ENCODE results near the gene CD200R1.

Gene CD200R1, protein sequence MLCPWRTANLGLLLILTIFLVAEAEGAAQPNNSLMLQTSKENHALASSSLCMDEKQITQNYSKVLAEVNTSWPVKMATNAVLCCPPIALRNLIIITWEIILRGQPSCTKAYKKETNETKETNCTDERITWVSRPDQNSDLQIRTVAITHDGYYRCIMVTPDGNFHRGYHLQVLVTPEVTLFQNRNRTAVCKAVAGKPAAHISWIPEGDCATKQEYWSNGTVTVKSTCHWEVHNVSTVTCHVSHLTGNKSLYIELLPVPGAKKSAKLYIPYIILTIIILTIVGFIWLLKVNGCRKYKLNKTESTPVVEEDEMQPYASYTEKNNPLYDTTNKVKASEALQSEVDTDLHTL

DNA sequence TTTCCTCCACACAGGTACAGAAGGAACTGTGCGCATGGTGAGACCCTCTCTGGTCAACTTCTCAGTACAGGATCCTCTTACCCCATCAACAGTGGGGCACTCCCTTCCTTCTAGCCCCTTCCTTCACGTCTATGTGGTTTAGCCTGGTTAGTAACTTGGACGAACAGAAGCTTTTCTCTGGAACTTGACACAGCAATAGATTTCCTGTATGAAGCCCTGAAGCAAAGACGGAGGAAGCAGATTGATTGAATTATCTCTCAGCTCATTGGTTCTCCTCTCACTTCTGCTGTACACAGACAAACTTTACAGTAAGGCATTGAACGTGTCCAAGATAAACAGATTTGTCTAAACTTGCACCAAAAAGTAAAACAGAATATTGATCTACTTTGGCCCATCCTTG, at the start of gene CD200R1:
TSS of gene CD200R1 (minus strand) at position 210 of the 400 bp plus-strand sequence. CDS start 246 bp downstream, outside the sequence.
- DNase-seq = peak; percentile 67

DNA sequence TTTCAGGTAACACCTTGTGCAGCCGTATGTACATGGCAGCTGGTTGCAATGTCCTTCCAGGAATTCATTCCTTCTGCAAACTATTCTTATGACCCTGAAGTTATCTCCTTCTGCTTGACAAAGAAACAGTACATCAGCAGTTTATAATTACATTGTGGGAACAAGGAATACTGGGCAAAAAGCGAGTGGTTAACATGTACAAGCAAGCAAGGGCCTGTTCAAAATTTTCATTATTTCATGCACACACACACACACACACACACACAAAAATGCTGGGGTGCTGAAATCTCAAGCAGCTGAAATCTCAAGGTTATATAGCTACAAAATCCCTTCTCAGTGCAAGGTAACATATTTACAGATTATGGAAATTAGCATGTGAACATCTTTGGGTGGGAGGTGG, 46.6 kb upstream of the CD200R1 start:
- no peak for DNase-seq

DNA sequence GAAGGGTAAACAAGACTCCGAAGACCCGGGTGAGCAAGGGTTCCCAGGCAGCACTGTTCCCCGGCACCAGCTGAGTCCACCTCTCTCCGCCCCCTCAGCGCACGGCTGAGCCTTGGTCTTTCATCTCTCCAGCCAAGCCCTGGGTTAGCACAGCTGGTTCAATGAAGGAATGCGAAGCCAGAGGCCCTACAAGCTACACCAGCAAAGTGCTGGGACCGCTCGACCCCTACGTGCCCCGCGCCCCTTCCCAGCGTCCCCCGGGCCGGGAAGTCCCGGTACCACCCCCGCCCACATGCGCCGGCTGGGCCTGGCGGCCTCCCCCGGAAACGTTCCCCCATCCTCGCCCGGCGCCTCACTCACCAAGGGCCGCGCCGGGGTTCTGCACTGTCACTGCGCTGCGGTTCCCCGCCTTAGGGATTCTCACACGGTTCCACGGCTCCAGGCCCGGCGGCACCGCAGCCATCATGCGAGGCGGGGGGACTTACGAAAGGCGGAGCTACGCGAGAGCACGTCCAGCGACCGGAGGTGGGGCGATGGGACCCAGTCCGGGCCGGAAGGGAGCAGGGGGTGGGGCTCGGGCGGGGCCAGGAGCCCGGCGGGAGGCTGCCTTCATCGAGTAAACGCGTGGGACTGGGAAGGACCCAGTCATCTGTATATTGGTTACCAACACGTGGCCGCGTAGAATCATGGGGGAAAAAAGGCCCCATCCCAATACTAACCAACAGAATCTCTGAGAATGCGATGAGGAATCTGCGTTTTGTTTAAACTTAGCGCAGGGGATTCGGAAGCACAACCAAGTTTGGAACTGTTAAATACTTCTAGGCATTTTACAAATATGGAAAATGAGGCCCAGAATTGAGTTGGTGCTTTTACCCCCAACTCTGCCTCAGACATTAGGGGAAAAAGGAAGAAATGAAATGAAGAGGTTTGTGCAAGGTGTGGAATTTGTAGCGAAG, 44.6 kb upstream of the CD200R1 start:
- DNase-seq = peak; percentile 96

DNA sequence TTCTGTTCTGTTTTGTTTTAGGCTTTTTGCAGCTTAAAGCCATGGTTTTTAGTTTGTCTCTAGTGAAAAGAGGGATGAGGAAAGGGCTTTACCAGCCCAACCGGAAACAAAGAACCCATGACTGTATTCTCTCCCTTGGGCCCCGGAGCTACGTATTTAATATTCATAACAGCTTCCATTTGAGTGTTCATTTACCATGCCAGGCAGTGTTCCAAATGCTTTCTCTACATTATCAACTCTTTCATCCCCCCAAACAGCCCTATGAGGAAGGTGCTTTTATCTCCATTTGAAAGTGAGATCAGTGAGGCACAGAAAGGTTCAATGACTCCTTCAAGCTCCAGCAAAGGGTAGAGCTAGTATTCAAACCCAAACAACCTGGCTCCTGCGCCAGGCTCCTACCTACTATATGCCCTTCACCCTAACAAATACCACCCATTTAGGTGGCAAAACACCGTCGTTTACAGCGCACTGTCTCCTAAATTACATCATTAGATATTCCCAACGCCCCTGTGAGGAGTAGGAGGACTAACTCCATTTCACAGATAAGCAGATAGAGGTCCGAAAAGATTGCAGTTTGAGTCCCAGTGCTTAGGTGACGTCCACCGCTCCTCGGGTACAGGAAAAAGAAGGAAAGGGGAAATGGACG, 43.8 kb upstream of the CD200R1 start:
- DNase-seq = no peak

DNA sequence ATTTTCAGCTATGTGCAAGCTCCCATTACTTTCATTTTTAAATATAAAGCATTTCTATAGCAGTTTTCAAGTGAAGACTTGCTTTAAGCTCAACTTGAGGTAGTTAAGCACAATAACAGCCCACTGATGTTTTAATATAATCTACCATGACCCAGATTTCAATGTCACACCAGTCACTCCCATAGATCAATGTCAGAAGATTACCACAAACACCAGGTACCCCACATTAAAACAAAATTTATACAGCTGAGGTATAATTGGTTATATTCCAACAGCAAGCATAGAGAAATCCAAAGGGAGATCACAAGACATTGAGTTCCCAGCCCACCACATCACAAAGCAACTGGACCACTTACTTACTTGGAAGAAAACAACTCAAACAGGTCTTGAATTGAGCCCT, 38.7 kb upstream of the CD200R1 start:
- DNase-seq = no peak

DNA sequence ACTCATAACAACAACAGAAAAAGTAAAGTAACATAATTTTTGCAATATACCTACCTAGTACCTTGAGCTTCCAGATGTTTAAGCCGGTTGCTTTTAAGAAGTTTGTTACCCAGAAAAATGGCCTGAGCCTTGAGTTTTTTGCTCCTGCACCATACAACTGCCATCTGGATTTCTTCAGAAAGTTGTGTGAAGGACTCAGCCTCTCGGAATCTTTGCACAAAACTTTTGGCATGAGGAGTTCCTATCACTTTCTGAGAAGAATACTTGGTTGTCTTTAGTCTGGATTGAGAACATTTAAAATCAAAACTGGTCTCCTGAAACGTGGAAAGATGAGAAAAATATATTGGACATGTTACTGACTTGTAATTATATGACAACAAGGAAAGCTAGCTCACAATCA, 33.2 kb upstream of the CD200R1 start:
- no peak for DNase-seq

DNA sequence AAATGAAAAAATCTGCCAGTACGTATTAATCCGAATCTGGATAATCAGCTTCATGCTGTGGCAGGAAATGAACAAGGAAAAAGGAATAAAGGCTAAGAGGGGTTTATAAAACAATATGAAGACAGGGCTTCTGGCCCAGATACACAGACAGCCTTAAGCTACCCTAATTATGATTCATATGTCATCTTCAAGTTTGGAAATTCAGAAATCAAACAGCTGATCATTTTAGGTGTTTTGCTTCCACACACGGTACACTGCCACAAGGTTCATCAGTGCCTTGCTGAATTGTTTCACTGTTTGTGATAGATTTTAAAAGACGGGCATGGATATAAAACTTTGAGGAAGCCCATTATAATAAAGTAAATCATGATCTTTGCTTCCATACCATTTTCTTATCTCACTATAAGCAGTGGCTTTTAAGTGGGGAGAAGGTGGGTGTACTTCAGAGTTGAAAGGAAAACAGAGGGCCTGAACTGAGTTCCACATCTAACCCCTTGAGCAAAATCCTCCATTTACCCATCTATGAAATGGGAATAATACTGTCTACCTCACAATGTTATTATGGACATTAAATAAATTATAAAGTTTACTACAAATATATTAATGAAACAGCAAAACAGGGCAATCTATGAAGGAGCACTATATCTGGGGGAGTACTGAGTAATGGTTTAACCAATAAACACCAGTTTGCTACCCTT, 31.6 kb upstream of the CD200R1 start:
- no peak for DNase-seq

DNA sequence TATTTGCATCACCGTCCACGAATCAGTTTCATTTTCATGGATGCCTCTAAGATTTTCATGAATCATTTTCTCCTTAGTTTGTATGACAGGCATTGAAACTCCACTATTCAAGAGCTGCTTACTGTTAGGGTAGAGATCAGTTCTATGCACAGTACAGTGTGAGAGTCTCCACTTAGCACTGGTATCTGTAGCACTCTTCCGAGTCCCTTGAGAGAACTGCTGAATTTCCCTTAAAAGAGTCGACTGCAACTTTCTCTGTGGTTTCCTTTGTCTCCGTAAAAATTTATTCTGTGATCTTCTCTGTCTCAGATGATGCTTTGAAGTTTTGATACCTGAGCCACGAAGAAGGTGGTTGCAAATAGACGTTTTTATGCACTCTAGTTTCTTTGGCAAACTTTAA, 30.7 kb upstream of the CD200R1 start:
- DNase-seq = no peak

DNA sequence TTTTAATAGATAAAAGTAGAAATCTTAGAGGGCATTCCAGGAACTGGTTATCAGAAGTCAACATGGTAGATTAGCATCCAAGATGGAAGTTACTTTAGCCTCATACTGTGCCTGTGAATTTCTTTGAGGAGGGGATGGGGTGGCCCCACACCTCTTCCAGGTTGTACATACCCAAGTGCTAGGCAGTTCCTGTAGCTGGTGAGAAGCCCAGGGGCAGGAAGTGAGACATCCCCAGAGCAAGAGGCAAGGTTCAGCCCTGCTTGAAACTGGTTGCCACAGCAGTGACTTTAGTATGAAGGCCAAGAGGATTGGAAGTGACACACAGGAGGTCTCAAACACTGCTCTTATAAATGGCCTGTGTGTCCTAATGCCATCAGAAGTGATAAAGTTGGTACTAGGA, 27.8 kb upstream of the CD200R1 start:
- DNase-seq = no peak

DNA sequence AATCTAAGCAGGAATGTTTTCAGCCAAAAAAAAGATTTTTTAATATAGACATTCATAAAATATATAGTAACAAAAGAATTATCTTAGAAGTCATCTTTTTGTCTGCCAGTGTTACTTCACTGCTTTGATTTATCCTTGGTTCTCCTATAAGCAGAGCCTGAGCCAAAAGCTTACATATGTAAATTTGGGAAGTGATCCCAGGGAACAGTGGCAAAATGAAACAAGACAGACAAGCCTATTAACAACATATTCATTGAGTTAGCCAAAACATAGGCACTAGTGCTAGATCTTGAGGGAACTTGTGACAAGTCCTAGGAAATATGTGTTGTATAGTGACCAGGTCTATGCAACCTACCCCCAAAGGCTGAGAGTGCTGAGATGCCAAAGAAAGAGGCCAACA, 27.1 kb upstream of the CD200R1 start:
- DNase-seq = no peak

DNA sequence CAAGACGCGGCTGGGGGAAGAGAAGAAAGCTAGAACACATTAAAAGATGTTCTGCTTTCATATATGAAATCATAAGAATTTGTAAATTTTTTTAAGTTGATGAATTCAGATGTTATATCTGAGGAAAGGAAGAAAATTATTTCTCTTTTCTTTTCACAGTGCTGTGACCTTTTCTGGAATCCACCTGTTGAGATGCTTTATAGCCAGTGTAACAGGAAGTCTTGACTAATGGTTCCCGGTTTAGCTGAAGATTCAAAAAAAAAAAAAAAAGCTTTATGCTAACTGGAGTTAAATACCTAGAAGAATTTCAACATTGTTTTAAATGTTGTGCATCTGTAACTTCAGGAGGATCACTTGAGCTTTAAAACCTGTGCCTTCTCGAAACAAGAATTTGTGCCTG, 25.8 kb upstream of the CD200R1 start:
- no peak for DNase-seq

DNA sequence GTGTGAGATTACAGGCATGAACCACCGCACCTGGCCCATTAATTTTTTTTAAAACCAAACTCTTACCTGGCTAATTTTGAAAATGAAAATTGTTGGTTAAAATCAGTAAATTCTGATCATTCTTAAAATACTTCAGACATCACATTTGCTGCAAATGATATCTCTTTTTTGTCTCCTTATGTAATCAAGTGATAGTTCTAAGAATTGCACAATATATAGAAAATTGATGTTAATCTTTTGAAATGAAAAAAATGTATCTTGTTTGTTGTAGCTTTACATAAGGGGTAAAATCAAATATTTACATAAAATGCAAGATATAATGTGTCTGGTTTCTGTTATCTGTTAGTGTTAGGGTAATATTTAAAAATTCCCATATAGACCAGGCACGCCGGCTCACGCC, 20.9 kb upstream of the CD200R1 start:
- no peak for DNase-seq

DNA sequence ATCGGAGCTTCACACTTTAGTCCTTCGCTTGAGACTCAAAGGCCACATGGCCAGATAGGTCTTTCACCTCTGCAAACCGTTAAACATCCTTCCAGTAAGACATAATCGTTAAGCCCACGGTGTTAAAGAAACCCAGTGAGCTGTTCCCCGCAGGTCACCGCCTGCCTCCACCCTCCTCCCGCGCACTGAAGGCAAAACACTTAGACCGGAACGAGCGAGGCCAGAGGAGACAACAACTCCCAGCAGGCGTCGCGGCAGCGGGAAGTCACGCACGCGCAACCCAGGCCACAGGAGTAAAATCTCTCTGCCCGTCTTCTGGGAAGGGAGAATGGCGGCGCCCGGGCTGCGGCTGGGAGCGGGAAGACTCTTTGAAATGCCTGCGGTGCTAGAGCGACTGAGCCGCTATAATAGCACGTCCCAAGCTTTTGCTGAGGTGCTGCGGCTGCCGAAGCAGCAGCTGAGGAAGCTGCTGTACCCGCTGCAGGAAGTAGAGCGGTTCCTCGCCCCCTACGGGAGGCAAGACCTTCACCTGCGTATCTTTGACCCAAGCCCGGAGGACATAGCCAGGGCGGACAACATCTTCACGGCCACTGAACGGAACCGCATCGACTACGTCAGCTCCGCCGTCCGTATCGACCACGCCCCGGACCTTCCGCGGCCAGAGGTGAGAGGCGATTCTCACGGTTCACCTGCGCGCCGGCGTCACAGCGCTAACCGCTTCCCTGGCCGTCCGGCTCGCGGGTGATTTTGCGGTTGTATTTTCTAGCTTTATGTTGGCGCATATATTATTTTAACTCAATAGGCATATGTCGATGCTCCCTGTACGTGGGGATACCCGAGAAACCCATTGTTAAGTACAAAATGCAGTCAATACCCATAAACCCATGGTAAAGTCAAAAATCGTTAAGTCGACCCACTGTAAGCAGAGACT, 16.0 kb upstream of the CD200R1 start, which contains the start of gene GTPBP8:
TSS of gene GTPBP8 (plus strand) at position 313 of the 931 bp plus-strand sequence. CDS start at position 329, 16 bp downstream.
- DNase-seq = peak; percentile 93

DNA sequence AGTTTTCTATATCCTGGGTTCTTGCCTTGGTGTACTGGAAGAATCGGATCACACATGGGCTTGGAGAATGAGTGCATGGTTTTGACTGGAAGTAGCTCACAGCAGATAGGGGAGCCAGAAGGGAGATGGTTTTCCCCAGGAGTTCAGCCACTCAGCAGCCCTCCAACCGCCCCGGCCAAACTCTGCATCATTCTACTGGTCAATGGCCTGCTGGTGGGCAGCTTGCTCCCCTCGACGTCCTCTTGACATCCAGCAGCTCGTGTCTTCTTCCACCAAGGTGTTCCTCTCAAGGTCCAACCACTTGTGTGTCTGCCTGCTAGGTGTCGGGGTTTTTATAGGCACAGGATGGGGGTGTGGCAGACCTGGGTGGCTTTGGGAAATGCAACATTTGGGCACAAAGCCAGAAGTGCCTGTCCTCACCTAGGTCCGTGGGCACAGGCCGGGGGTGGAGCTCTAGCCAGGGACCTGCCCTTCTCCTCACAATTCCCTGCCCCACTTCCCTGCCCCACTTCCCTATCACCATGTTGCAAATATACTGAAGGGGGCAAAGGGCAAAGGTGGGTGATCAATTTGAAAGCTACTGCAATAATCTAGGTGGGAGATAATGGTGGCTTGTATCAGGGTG, 12.9 kb upstream of the CD200R1 start:
- no peak for DNase-seq

DNA sequence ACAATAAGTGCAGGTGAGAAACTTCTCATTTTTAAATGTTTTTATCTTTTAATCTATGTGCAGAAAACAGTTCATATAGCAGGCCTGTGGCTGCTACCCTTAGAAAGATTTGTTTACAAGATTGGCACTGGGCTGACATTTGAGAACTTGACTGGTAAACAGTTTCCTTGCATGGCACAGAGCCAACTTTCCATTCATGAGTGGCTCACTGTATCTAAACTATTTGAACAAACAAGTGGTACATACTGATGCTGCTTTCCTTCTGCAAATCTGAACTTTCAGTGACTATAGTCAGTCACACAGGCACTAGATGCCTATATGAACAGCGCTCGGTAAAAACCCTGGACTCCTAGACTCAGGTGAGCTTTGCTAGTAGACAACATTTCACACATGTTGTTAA, 9.6 kb upstream of the CD200R1 start:
- DNase-seq = no peak

DNA sequence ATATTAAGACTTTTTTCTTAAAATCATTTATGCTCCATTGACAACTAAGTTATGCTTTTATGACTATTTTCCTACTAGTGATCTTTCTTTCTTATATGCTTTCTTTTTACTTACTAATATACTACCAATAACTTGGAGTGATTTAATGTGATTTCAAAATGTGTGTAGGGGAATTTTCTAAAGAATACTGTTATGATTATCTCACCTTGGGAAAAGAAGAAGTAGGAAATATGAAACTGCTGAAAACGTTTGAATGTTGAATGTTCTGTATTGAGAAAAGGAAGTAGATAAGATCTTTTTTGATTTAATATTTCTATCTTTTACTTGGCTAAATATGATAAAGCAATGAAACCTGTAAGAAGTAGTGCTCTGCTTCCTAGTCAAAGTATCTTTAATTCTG, 7.8 kb upstream of the CD200R1 start:
- no peak for DNase-seq

DNA sequence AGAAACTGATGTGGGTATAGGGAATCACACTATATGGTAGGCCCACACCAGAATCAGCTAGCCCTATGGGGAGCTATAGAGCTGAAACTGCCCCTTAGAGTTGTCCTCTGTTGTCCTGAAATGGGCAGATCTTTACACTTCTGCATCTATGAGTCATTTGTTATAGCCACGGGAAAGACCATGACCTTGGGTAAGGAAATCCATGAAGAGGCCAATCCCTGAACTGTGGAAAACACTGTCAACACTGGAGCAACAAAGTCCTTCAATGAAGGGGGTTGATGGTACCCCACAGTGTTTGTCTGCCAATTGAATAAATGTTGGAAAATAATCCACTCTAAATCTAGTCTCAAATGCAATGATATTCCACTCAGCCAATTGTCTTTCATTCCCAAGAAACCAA, 5.2 kb upstream of the CD200R1 start:
- DNase-seq = no peak

DNA sequence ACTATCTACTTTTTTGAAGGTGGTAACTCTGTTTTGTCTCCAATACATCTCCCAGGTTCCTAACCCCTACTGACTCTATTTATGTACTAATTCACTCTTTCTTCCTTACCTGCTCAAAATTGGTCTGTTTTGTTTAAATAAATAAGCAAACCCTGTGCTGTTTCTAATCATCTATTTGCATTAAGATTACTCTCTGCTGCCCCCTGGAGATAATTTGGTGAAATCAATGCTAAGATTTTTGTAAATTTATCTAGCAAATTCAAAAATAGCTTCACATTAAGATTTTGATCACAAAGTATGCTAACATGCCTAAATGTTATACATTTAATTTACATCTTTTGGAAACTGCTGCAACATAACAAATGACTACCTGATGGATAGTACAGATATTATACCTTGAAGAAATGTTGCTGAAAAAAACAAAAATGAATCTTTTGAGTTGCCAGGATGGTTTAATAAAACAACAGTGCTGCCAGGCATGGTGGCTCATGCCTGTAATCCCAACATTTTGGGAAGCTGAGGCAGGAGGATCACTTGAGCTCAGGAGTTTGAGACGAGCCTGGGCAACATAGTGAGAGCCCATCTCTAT, 4.4 kb upstream of the CD200R1 start:
- DNase-seq = no peak

DNA sequence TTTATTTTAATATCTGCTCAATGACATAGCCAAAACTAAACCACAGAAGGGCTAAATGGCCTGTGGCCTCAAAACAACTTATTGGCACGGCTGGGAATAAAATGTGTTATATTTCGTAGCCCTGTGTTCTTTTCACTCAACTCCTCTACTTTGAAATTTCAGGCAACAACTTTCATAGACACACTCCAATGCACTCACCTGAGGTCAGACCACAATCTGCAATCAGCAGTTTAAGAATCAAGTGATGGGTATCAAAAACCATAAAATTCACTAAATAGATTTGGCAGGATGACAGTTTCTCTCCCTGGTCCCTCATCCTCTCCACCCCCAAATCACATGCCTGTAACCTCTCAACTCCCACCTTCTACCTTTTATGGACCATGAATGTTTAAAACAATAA, 2.0 kb upstream of the CD200R1 start:
- no peak for DNase-seq

DNA sequence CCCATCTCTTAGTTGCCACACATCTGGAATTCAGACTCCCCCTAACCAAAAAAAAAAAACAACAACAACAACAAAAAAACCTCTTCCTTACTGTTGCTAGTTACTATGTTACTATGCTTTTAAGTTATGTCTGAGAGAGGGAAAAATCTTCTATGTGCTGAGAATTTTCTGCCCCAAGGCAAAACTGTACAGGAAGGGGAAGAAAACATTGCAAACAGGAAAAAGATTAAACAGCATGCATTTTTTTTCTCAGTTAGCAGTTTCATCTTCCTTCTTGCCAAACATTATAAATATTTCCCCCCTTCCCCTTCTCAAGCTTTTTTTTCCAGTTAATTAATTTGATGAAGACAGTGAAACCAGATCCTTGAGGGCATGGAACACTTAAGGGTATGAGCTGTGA, 1.1 kb upstream of the CD200R1 start:
- DNase-seq = no peak

DNA sequence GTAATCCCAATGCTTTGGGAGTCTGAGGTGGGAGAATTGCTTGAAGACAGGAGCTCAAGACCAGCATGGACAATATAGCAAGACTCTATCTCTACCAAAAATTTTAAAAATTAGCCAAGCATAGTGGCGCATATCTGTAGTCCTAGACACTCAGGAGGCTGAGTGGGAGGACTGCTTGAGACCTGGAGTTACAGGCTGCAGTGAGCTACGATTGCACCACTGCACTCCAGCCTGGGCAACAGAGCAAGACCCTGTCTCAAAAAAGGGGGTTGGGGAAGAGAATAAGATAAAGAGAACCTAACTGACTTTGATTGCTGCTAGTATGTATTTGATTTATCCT, 755 bp downstream of the CD200R1 start:
- DNase-seq = no peak
